Neural cell (in vitro differentiated cells): ENCODE measurements around the gene ZDBF2. TPM values are rescaled to one million over a fixed set of nuclear protein-coding genes. Genes with fewer than 3 reads are reported as not detected.

Experiments used
- H2AFZ ChIP-seq: fragments of 200-600, 300-800 bp; sonication (generic), shearing (Covaris generic); 2 replicates; pipeline ENCODE4 v1.6.0; 2014; ENCODE audit warnings: low read depth, mild to moderate bottlenecking, antibody characterized with exemption, low read length, moderate library complexity
- H3F3A ChIP-seq: fragments of 200-600 bp; shearing (Covaris generic); 2 replicates; pipeline ENCODE4 v1.6.1; 2016; ENCODE audit warnings: mild to moderate bottlenecking, moderate library complexity, mixed read lengths, antibody characterized with exemption, low read length; ENCODE audit not compliant: insufficient read depth, poor library complexity, severe bottlenecking
- H3K27ac ChIP-seq: fragments of 200-600, 300-800 bp; sonication (generic), shearing (Covaris generic); 2 replicates; pipeline ENCODE4 v1.5.1; 2014; ENCODE audit warnings: mild to moderate bottlenecking, low read length, moderate library complexity
- H3K27me3 ChIP-seq: fragments of 300-800, 200-600 bp; sonication (generic), shearing (Covaris generic); 2 replicates; pipeline ENCODE4 v1.6.0; 2014; ENCODE audit warnings: mild to moderate bottlenecking, low read depth, low read length, moderate library complexity; ENCODE audit not compliant: insufficient read depth
- H3K36me3 ChIP-seq: fragments of 300-800, 200-600 bp; sonication (generic), shearing (Covaris generic); 2 replicates; pipeline ENCODE4 v1.5.1; 2014; ENCODE audit warnings: mild to moderate bottlenecking, antibody characterized with exemption, low read length, moderate library complexity; ENCODE audit not compliant: insufficient read depth
- H3K4me2 ChIP-seq: fragments of 300-800, 200-600 bp; sonication (generic), shearing (Covaris generic); 2 replicates; pipeline ENCODE4 v1.6.0; 2014; ENCODE audit warnings: mild to moderate bottlenecking, low read length
- H3K4me3 ChIP-seq: fragments of 300-800, 200-600 bp; sonication (generic), shearing (Covaris generic); 2 replicates; pipeline ENCODE4 v1.5.1; 2014; ENCODE audit warnings: mild to moderate bottlenecking, low read length, moderate library complexity
- H3K79me2 ChIP-seq: fragments of 200-600 bp; shearing (Covaris generic); replicated peaks from 2 replicates; pipeline ENCODE4 v1.6.0; 2014; ENCODE audit warnings: mild to moderate bottlenecking, low read length, moderate library complexity; ENCODE audit not compliant: insufficient read depth
- H3K9ac ChIP-seq: fragments of 300-800, 200-600 bp; sonication (generic), shearing (Covaris generic); 2 replicates; pipeline ENCODE4 v1.6.1; 2016; ENCODE audit warnings: mild to moderate bottlenecking, low read length, mixed read lengths
- H3K9me2 ChIP-seq: fragments of 200-600 bp; shearing (Covaris generic); 2 replicates; pipeline ENCODE4 v1.6.1; 2016; ENCODE audit warnings: mild to moderate bottlenecking, low read length, mixed read lengths; ENCODE audit not compliant: insufficient read depth
- H3K9me3 ChIP-seq: fragments of 200-600, 300-800 bp; sonication (generic), shearing (Covaris generic); 2 replicates; pipeline ENCODE4 v1.6.1; 2016; ENCODE audit warnings: mild to moderate bottlenecking, mixed run types, low read length, moderate library complexity, mixed read lengths
- H4K20me1 ChIP-seq: fragments of 200-600 bp; shearing (Covaris generic); 2 replicates; pipeline ENCODE4 v1.6.1; 2016; ENCODE audit warnings: mild to moderate bottlenecking, mixed run types; ENCODE audit not compliant: insufficient read depth
- EP300 ChIP-seq: fragments of 450-650 bp; conservative IDR thresholded peaks from 2 replicates; pipeline ENCODE4 v1.6.1; 2014; ENCODE audit warnings: antibody characterized with exemption, mild to moderate bottlenecking, moderate library complexity; ENCODE audit not compliant: poor library complexity, severe bottlenecking
- EZH2 ChIP-seq: fragments of 200-600, 300-800 bp; shearing (Covaris generic), sonication (generic); IDR thresholded peaks from 2 replicates; pipeline ENCODE4 v1.6.1; 2014; ENCODE audit warnings: antibody characterized with exemption, low read length, borderline replicate concordance, mild to moderate bottlenecking; ENCODE audit not compliant: insufficient read depth, poor library complexity, severe bottlenecking
- MXI1 ChIP-seq: fragments of 450-650 bp; conservative IDR thresholded peaks from 2 replicates; pipeline ENCODE4 v1.6.1; 2014; ENCODE audit warnings: antibody characterized with exemption, mild to moderate bottlenecking; ENCODE audit not compliant: poor library complexity, severe bottlenecking
- POLR2AphosphoS5 ChIP-seq: IDR thresholded peaks from 2 replicates; pipeline ENCODE4 v1.6.1; 2012
- RAD21 ChIP-seq: fragments of 450-650 bp; conservative IDR thresholded peaks from 2 replicates; pipeline ENCODE4 v1.6.1; 2014; ENCODE audit warnings: antibody characterized with exemption, mild to moderate bottlenecking, moderate library complexity
- SMC3 ChIP-seq: fragments of 450-650 bp; conservative IDR thresholded peaks from 2 replicates; pipeline ENCODE4 v1.6.1; 2014; ENCODE audit warnings: antibody characterized with exemption, mild to moderate bottlenecking, moderate library complexity; ENCODE audit not compliant: poor library complexity
- TAF1 ChIP-seq: IDR thresholded peaks from 2 replicates; pipeline ENCODE4 v1.6.1; 2012; ENCODE audit warnings: low read depth
- polyA plus RNA-seq: library from polyadenylated mRNA; depleted of rRNA; stranded (reverse); fragments of >200 nt; gene quantifications from 2 replicates; pipeline ENCODE4 v1.2.3, GENCODE V29; 2014
- TF ChIP-seq, protein P1 (sequence below): IDR thresholded peaks from 2 replicates; pipeline ENCODE4 v1.6.1; 2012; ENCODE audit warnings: borderline replicate concordance
- TF ChIP-seq, protein P2 (sequence below): fragments of 450-650 bp; IDR thresholded peaks from 2 replicates; pipeline ENCODE4 v1.5.1; 2014; ENCODE audit warnings: antibody characterized with exemption, mild to moderate bottlenecking, moderate library complexity; ENCODE audit not compliant: poor library complexity, severe bottlenecking

The ZDBF2 gene
- polyA plus RNA-seq, 1 donor from 2014 or later: 23.4 TPM

DNA sequence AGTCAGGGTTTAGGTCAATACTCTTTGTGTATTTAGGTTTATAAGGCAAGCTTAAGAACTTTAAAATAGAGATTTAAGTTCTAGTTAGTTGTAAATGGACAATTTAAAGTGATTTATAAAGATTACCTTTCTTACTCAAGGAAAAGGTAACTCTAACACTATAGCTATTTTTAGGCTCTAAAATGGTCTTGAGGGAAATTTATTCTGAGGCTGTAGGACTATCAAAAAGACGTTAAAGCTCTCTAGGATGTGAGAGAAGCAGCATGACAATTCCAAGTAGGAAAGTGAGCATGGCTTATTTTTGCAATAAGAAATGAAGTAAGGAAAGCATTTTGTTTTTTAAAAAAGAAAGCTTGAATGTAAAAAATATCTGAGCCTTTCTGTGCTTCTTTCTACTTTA, 78.1 kb downstream of the ZDBF2 start:
- Histone ChIP-seq H3K27me3 (no peaks in the 10 kb centered on the region), H3K9me3 (peaks cover 8% of the 10 kb centered on the region), H3F3A (no peaks in the 10 kb centered on the region), H3K4me3 (no peak overlapping the region), H3K27ac (peak overlapping the region; percentile 30), H2AFZ (no peak overlapping the region), H3K4me2 (no peak overlapping the region), H3K9me2 (no peaks in the 10 kb centered on the region), H3K36me3 (no peaks in the 10 kb centered on the region), H3K79me2 (no peaks in the 10 kb centered on the region), H3K9ac (no peak overlapping the region), H4K20me1 (no peaks in the 10 kb centered on the region)
- TF ChIP-seq, protein P1, sequence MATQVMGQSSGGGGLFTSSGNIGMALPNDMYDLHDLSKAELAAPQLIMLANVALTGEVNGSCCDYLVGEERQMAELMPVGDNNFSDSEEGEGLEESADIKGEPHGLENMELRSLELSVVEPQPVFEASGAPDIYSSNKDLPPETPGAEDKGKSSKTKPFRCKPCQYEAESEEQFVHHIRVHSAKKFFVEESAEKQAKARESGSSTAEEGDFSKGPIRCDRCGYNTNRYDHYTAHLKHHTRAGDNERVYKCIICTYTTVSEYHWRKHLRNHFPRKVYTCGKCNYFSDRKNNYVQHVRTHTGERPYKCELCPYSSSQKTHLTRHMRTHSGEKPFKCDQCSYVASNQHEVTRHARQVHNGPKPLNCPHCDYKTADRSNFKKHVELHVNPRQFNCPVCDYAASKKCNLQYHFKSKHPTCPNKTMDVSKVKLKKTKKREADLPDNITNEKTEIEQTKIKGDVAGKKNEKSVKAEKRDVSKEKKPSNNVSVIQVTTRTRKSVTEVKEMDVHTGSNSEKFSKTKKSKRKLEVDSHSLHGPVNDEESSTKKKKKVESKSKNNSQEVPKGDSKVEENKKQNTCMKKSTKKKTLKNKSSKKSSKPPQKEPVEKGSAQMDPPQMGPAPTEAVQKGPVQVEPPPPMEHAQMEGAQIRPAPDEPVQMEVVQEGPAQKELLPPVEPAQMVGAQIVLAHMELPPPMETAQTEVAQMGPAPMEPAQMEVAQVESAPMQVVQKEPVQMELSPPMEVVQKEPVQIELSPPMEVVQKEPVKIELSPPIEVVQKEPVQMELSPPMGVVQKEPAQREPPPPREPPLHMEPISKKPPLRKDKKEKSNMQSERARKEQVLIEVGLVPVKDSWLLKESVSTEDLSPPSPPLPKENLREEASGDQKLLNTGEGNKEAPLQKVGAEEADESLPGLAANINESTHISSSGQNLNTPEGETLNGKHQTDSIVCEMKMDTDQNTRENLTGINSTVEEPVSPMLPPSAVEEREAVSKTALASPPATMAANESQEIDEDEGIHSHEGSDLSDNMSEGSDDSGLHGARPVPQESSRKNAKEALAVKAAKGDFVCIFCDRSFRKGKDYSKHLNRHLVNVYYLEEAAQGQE: no peak
- TF ChIP-seq, protein P2, sequence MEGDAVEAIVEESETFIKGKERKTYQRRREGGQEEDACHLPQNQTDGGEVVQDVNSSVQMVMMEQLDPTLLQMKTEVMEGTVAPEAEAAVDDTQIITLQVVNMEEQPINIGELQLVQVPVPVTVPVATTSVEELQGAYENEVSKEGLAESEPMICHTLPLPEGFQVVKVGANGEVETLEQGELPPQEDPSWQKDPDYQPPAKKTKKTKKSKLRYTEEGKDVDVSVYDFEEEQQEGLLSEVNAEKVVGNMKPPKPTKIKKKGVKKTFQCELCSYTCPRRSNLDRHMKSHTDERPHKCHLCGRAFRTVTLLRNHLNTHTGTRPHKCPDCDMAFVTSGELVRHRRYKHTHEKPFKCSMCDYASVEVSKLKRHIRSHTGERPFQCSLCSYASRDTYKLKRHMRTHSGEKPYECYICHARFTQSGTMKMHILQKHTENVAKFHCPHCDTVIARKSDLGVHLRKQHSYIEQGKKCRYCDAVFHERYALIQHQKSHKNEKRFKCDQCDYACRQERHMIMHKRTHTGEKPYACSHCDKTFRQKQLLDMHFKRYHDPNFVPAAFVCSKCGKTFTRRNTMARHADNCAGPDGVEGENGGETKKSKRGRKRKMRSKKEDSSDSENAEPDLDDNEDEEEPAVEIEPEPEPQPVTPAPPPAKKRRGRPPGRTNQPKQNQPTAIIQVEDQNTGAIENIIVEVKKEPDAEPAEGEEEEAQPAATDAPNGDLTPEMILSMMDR: no peak
- TF ChIP-seq POLR2AphosphoS5: no peak

DNA sequence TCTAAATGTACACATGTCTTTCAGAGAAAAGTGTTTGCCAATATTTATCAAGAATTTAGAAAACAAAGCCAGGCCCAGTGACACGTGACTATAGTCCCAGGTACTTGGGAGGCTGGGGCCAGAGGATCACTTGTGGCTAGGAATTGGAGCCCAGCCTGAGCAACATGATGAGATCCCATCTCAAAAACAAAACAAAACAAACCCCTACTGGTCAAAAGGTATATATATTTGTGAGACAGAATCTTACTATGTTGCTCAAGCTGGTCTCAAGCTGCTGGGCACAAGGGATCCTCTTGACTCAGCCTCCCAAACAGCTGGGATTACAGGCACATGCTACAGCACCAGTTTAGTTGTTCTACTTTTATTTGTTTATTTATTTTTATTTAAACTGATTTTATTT, 79.2 kb downstream of the ZDBF2 start:
- H3K27ac ChIP-seq: peak overlapping the region; percentile 16
- H3K79me2 ChIP-seq: no peaks in the 10 kb centered on the region
- H3K4me2 ChIP-seq: no peak overlapping the region
- H3K4me3 ChIP-seq: no peak overlapping the region
- TF ChIP-seq, protein P2: no peak
- no peak for TF ChIP-seq SMC3
- no peak for TF ChIP-seq EZH2
- TF ChIP-seq, protein P1: no peak
- no peak for TF ChIP-seq POLR2AphosphoS5
- no peak for TF ChIP-seq RAD21
- TF ChIP-seq MXI1: no peak
- TF ChIP-seq EP300: no peak
- no peak for TF ChIP-seq TAF1
- no peak overlapping the region for H3K9ac ChIP-seq
- H3K36me3 ChIP-seq: no peaks in the 10 kb centered on the region
- H3F3A ChIP-seq: no peaks in the 10 kb centered on the region
- H4K20me1 ChIP-seq: no peaks in the 10 kb centered on the region
- peaks cover 8% of the 10 kb centered on the region for H3K9me3 ChIP-seq
- H3K9me2 ChIP-seq: no peaks in the 10 kb centered on the region
- H2AFZ ChIP-seq: no peak overlapping the region
- H3K27me3 ChIP-seq: no peaks in the 10 kb centered on the region
